VCaP (cell line): ENCODE results near the gene TRAPPC12.

ENCODE experiments used
- H3K27ac ChIP-seq: fragments of 450-650 bp; 2 replicates; pipeline ENCODE4 v1.5.1; 2017
- TF ChIP-seq, protein P1 (sequence below): fragments of 450-650 bp; conservative IDR thresholded peaks from 2 replicates; pipeline ENCODE4 v1.5.1; 2017; ENCODE audit warnings: mild to moderate bottlenecking, moderate library complexity

The TRAPPC12 gene

GRCh38 chr2:3517948-3518495 lies 138.5 kb downstream of the TRAPPC12 start:
- peak overlapping the region; percentile 98 for H3K27ac ChIP-seq
- TF ChIP-seq, protein P1, sequence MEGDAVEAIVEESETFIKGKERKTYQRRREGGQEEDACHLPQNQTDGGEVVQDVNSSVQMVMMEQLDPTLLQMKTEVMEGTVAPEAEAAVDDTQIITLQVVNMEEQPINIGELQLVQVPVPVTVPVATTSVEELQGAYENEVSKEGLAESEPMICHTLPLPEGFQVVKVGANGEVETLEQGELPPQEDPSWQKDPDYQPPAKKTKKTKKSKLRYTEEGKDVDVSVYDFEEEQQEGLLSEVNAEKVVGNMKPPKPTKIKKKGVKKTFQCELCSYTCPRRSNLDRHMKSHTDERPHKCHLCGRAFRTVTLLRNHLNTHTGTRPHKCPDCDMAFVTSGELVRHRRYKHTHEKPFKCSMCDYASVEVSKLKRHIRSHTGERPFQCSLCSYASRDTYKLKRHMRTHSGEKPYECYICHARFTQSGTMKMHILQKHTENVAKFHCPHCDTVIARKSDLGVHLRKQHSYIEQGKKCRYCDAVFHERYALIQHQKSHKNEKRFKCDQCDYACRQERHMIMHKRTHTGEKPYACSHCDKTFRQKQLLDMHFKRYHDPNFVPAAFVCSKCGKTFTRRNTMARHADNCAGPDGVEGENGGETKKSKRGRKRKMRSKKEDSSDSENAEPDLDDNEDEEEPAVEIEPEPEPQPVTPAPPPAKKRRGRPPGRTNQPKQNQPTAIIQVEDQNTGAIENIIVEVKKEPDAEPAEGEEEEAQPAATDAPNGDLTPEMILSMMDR, result no peak

DNA sequence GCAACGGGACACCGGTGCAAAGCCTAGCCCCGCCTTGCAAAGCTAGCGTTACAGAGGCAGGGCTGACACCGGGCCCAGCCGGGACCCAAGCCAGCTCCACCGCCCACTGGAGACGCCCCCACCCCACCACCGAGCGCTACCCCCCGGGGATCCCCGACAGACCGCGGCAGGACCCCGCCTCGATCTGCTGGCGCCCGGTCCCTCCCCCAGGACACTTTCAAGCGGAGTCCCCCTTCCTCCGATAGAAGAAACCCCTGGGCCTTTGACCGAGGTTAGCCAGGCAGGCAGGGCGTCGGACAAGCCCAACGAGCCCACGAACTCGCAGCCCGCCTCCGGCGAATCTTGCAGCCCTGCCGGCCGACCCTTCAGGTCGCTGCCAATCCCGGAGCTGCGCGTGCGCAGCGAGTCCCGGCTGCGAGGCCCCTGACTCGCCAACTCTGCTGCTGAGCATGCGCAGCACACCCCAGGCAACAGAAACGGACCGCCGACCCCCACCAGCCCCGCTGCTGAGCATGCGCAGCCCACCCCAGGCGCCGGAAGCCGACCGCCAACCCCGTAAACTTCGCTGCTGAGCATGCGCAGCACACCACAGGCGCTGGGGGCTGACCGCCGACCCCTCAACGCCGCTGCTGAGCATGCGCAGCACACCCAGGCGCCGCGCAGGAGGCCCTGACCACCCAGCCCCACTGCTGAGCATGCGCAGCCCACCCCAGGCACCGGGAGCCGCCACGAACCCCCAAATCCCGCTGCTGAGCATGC lies 139.2 kb downstream of the TRAPPC12 start:
- TF ChIP-seq, protein P1, result no peak
- peak overlapping the region; percentile 98 for H3K27ac ChIP-seq

- peak within 1 kb of the TSS; percentile 98 for H3K27ac ChIP-seq
- TF ChIP-seq, protein P1, result no peak
Measured at GRCh38 chr2:3519255-3520205, 140.0 kb downstream of the TRAPPC12 start, which contains the start of gene ADI1. ADI1 (minus strand) TSS chr2:3519531; CDS start chr2:3519487, 44 bp downstream.

DNA sequence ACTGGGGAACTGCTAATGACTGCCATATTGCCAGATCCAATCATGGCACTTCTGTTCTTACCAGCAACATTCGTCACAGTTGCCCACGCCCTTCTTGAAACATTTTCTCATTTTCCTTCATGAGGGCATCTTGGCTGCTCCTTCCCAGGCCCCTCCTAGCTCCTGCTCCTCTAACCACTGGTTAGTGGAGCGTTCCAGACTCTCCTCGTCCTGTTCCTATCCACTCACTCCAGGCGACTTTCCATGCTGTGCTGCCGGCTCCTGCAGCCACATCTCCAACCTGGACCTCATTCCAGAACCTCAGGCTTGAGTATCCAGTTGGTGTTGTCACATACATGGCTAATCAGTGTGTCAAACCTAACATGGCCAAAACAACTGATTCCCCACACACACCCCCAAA lies 141.1 kb downstream of the TRAPPC12 start:
- TF ChIP-seq, protein P1, result no peak
- H3K27ac ChIP-seq, result no peak overlapping the region

GRCh38 chr2:3522961-3523421 lies 143.5 kb downstream of the TRAPPC12 start:
- TF ChIP-seq, protein P1, result no peak
- peak overlapping the region; percentile 92 for H3K27ac ChIP-seq

GRCh38 chr2:3523551-3524041 lies 144.1 kb downstream of the TRAPPC12 start:
- H3K27ac ChIP-seq, result peak overlapping the region; percentile 92
- TF ChIP-seq, protein P1, result no peak
